Activated naive CD8-positive, alpha-beta T cell treated with anti-CD3 and anti-CD28 coated beads for 36 hours (primary cell): ENCODE results near the gene SEMA4A. TPM values are rescaled to one million over a fixed set of nuclear protein-coding genes. Genes with fewer than 3 reads are reported as not detected.
"Not testable (repeated sequence)": the region's sequence is repeated elsewhere in the genome, so short reads cannot be mapped to it uniquely, and the experiment has no call there.

Experiments used
- DNase-seq: peaks from one replicate; pipeline ENCODE4 v3.0.0; 2021
- H3K27ac Mint-ChIP-seq: one replicate; pipeline ENCODE4 v1.8.0; 2022; ENCODE audit warnings: mild to moderate bottlenecking, moderate library complexity, mixed read lengths
- H3K27me3 Mint-ChIP-seq: one replicate; pipeline ENCODE4 v1.8.0; 2022; ENCODE audit warnings: mild to moderate bottlenecking, mixed read lengths
- H3K36me3 Mint-ChIP-seq: one replicate; pipeline ENCODE4 v1.8.0; 2021; ENCODE audit warnings: mild to moderate bottlenecking, mixed read lengths
- H3K4me1 Mint-ChIP-seq: one replicate; pipeline ENCODE4 v1.8.0; 2021; ENCODE audit warnings: mixed read lengths
- H3K4me3 Mint-ChIP-seq: one replicate; pipeline ENCODE4 v1.8.0; 2022; ENCODE audit warnings: mild to moderate bottlenecking, moderate library complexity, mixed read lengths
- H3K9me3 Mint-ChIP-seq: one replicate; pipeline ENCODE4 v1.8.0; 2022; ENCODE audit warnings: mixed read lengths
- total RNA-seq, 2 experiments: library from RNA; stranded (reverse); gene quantifications; one replicate each; pipeline ENCODE4 v1.2.3, GENCODE V29; 2021

Gene SEMA4A
- total RNA-seq, 2 experiments from 2014 or later: 13.2 to 16.1 TPM

DNA sequence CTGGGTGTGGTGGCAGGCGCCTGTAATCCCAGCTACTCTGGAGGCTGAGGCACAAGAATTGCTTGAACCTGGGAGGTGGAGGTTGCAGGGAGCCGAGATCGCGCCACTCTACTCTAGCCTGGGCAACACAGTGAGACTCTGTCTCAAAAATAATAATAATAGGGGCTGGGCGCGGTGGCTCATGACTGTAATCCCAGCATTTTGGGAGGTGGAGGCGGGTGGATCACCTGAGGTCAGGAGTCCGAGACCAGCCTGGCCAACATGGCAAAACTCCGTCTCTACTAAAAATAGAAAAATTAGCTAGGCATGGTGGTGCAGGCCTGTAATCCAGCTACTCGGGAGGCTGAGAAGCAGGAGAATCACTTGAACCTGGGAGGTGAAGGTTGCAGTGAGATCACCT lies 27.8 kb upstream of the SEMA4A start:
- not testable (repeated sequence) for H3K36me3 Mint-ChIP-seq, DNase-seq, H3K4me3 Mint-ChIP-seq, H3K27ac Mint-ChIP-seq, H3K9me3 Mint-ChIP-seq, H3K27me3 Mint-ChIP-seq
- H3K4me1 Mint-ChIP-seq: peaks cover 69% of the 10 kb centered on the region

DNA sequence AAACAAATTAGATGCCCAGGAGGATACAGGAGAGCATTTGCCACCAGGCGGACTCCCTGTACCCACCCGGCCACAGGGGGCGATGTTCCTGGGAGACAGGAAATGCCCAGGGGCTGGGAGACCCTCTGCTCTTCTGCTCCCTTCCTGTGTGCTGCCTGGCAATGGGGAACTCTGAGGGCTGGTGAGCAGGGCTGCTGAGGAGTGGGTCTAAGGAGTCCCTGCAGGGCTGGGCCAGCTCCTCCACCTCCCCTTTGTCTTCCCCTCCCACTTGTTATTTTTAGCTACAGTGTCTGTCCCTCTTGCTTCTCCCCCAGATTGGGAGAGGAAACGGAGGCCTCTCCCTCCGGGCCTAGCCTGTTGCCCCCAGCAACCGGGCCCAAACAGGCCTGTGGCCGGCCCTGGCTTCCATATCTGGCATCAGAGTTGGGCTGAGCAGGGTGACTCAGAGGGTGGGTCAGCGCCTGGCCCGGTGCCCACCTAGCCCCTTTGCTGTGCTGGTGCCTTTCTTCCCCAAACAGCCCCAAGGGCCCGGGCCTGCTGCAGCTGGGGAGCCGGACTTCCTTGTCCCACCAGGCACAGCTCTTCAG lies 27.2 kb upstream of the SEMA4A start:
- Mint-ChIP-seq H3K4me1 (peaks cover 68% of the 10 kb centered on the region), H3K9me3 (no peaks in the 10 kb centered on the region), H3K36me3 (peaks cover 2% of the 10 kb centered on the region), H3K27me3 (peaks cover 8% of the 10 kb centered on the region), H3K27ac (peak overlapping the region; percentile 80), H3K4me3 (peak overlapping the region; percentile 45)
- DNase-seq: peak; percentile 80

DNA sequence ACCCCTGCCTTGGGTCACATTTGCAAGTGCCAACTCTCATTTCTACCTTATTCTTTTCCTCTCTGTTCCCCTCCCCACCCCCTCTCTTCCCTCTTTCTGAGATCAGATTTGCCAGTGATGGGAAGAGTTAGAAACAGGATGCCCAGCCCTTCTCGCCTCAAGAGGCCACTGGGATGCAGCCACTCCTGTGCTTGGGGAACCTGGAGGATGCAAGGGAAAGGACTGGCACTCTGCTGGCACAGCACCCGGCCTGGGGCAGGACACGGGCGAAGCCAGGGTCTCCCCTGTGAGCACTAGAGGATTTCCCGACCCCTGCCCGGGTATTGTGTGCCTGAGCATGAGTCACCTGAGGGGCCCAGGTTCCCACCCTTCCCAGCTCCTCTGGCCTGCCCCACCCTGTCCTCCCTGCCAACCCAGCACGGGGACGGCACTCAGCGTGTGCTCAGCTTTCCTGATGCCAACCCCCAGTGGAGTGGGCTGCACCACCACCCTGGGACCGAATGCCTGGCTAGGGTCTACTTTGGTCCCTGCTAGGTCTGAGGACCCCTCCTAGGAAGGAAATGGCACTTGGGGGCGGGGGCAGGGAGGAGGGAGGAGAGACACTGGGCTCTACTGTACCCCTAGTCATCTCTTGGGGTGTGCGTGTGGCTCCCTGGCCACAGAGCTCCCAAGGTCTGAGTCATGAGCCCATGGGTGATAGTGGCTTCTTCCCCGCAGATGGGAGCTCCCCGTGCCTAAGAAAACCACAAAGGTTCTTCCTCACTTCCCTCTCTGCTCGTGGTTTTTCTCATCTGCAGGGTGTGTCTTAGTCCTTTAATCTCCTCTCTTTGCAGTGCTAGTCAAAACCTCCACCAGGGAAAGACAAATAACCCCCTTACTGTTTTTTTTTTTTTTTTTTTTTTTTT lies 26.5 kb upstream of the SEMA4A start:
- Mint-ChIP-seq H3K36me3 (peaks cover 4% of the 10 kb centered on the region), H3K27me3 (peaks cover 8% of the 10 kb centered on the region)
- DNase-seq: peak; percentile 87

DNA sequence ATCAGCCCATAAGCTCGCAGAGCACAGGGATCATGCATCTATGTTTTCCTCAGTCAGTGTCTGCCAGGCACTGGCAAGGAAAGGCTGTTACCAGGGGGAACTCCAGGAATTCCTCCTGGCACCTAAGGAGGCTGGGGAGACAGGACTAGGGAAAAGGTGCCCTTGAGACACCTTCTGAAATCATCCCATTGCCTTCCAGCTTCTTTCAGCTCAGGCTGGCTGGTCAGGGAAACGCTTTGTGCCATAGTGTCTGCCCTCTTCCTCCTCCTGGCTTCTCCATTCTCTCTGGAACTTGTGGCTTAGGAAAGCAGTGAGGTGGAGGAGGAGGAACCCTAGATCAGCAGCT lies 25.1 kb upstream of the SEMA4A start:
- Mint-ChIP-seq H3K4me3 (no peak overlapping the region), H3K27ac (peak overlapping the region; percentile 8), H3K4me1 (peaks cover 64% of the 10 kb centered on the region), H3K27me3 (peaks cover 3% of the 10 kb centered on the region), H3K36me3 (peaks cover 3% of the 10 kb centered on the region), H3K9me3 (no peaks in the 10 kb centered on the region)
- DNase-seq: no peak

More for the DNA sequence above, 26.5 kb upstream of the SEMA4A start:
- peaks cover 68% of the 10 kb centered on the region for H3K4me1 Mint-ChIP-seq
- H3K27ac Mint-ChIP-seq: peak overlapping the region; percentile 80
- H3K9me3 Mint-ChIP-seq: no peaks in the 10 kb centered on the region
- H3K4me3 Mint-ChIP-seq: peak overlapping the region; percentile 45

DNA sequence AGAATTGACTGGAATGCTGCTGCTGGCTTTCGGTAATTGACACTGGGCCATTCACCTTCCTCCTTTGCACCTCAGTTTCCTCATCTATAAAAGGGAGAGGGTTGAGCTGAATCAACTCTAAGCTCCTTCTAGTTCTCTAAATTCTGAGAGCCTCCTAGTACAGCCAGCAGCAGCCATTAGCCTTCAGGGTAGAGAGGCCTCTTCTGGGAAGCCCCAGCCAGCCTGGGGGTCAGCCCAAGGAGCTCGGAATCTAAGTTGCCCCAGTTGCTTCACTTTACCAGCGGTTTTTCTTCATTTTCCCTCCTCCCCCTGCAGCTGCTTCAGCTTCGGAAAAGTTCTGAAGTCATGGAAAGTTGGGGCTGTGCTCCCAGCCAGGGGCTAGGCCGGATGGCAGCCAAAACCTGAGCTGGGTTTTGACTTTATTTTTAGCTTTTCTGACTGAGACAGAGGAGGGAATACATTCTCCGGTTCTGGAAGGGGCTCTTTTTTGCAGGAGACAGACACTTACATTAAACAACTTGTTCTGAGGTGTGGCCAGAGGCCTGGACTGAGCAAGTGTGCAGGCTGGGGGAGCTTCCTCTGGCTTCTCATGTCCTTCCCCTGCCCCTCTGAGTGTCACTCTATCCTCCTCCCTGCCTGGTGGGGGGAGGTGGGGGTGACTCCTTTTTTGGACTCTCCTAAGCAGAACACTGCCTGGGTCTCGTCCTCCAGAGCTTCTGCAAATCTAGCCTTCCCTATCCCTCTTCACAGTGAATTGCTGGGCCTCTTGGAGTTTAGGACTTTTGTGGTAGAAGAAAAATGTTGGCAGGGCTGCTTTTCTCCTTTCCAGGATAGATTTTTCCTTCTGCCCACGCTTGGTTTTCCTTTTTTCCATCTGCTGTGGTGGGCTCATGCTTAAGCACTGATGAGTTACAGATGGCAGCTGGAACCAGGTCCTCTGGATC lies 24.5 kb upstream of the SEMA4A start:
- peaks cover 3% of the 10 kb centered on the region for H3K36me3 Mint-ChIP-seq
- H3K27me3 Mint-ChIP-seq: peaks cover 3% of the 10 kb centered on the region
- H3K9me3 Mint-ChIP-seq: no peaks in the 10 kb centered on the region
- no peak overlapping the region for H3K4me3 Mint-ChIP-seq
- no peak for DNase-seq
- H3K4me1 Mint-ChIP-seq: peaks cover 58% of the 10 kb centered on the region
- H3K27ac Mint-ChIP-seq: peak overlapping the region; percentile 8

DNA sequence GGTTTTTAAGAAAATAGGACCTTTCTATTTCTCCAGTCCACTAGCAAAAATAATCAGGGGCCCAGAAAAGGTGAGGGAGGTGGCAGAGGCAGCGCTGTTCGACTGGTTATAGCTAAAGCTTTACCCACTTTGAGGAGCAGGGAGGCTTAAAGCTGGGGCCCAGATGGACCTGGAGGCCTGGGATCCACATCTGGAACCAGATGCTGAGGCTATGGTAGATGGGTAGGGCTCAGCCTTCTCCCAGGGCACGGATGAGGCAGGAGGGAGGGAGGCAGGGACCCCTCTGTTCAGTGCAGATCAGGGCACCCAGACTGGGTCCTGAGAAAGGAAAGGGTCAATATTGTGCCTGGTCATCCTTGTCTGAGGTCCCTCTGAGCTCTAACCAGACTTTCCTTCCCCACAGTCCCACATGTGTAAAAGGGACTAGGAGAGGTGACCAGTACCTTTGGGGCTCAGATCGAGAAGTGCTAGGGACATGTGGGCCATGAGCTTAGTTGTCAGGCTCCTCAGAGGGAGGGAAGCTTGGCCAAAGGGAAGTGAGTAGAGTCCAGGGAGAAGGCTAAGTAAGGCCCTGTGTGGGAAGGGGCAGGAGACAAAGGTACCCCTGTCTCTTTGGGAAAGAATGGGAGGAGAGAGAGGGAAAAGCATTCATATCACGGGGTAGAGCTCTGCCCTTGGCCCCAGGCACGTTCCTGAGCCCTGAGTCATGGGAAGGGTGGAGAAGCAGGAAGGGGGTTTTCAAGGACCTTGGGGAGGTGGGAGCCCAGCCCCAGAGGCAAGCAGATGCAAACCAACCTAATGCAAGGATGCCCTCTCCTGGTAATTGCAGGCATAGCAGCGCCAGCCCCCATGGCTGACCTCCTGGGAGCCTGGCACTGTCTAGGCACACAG lies 23.5 kb upstream of the SEMA4A start:
- no peaks in the 10 kb centered on the region for H3K9me3 Mint-ChIP-seq
- H3K27me3 Mint-ChIP-seq: peaks cover 3% of the 10 kb centered on the region
- H3K36me3 Mint-ChIP-seq: peaks cover 7% of the 10 kb centered on the region
- peak overlapping the region; percentile 27 for H3K27ac Mint-ChIP-seq
- peak; percentile 75 for DNase-seq
- no peak overlapping the region for H3K4me3 Mint-ChIP-seq
- peaks cover 48% of the 10 kb centered on the region for H3K4me1 Mint-ChIP-seq

DNA sequence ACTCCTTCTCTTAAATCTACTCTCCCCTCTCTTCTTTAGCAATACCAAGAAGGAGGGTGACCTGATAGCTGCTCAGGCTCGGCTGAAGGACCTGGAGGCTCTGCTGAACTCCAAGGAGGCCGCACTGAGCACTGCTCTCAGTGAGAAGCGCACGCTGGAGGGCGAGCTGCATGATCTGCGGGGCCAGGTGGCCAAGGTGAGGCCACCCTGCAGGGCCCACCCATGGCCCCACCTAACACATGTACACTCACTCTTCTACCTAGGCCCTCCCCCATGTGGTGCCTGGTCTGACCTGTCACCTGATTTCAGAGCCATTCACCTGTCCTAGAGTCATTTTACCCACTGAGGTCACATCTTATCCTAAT lies 22.8 kb upstream of the SEMA4A start:
- DNase-seq: no peak
- Mint-ChIP-seq H3K27me3 (peaks cover 3% of the 10 kb centered on the region), H3K27ac (no peak overlapping the region), H3K4me1 (peaks cover 41% of the 10 kb centered on the region), H3K9me3 (no peaks in the 10 kb centered on the region), H3K4me3 (no peak overlapping the region), H3K36me3 (peaks cover 7% of the 10 kb centered on the region)

DNA sequence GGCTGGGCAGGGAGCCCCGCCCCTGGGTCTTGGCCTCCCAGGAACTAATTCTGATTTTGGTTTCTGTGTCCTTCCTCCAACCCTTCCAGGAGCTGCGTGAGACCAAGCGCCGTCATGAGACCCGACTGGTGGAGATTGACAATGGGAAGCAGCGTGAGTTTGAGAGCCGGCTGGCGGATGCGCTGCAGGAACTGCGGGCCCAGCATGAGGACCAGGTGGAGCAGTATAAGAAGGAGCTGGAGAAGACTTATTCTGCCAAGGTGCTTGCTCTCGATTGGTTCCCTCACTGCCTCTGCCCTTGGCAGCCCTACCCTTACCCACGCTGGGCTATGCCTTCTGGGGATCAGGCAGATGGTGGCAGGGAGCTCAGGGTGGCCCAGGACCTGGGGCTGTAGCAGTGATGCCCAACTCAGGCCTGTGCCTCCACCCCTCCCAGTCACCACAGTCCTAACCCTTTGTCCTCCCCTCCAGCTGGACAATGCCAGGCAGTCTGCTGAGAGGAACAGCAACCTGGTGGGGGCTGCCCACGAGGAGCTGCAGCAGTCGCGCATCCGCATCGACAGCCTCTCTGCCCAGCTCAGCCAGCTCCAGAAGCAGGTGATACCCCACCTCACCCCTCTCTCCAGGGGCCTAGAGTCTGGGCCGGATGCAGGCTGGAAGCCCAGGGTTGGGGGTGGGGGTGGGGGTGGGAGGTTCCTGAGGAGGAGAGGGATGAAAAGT lies 18.5 kb upstream of the SEMA4A start:
- H3K9me3 Mint-ChIP-seq: no peaks in the 10 kb centered on the region
- DNase-seq: no peak
- no peak overlapping the region for H3K27ac Mint-ChIP-seq
- peaks cover 19% of the 10 kb centered on the region for H3K36me3 Mint-ChIP-seq
- peaks cover 4% of the 10 kb centered on the region for H3K4me1 Mint-ChIP-seq
- H3K27me3 Mint-ChIP-seq: no peaks in the 10 kb centered on the region
- no peak overlapping the region for H3K4me3 Mint-ChIP-seq

DNA sequence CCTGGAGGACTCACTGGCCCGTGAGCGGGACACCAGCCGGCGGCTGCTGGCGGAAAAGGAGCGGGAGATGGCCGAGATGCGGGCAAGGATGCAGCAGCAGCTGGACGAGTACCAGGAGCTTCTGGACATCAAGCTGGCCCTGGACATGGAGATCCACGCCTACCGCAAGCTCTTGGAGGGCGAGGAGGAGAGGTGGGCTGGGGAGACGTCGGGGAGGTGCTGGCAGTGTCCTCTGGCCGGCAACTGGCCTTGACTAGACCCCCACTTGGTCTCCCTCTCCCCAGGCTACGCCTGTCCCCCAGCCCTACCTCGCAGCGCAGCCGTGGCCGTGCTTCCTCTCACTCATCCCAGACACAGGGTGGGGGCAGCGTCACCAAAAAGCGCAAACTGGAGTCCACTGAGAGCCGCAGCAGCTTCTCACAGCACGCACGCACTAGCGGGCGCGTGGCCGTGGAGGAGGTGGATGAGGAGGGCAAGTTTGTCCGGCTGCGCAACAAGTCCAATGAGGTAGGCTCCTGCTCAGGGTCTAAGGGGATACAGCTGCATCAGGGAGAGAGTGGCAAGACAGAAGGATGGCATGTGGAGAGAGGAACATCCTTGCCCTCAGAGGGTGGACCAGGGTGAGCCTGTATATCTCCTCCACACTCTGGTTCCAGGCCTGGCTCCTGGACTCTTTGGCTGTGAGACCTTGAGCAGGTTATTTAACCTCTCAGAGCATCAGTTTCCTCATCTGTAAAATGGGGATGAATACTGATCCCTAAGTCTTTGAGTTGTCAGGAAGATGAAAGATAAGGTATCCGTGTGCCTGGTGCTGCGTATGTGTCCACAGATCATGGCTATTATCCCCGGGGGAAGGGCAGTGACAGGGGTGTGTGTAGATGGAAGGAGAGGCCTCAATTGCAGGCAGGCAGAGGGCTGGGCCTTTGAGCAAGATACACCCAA lies 17.2 kb upstream of the SEMA4A start:
- Mint-ChIP-seq H3K4me1 (no peaks in the 10 kb centered on the region), H3K9me3 (no peaks in the 10 kb centered on the region), H3K27ac (no peak overlapping the region), H3K4me3 (no peak overlapping the region), H3K36me3 (peaks cover 19% of the 10 kb centered on the region), H3K27me3 (no peaks in the 10 kb centered on the region)
- DNase-seq: no peak

DNA sequence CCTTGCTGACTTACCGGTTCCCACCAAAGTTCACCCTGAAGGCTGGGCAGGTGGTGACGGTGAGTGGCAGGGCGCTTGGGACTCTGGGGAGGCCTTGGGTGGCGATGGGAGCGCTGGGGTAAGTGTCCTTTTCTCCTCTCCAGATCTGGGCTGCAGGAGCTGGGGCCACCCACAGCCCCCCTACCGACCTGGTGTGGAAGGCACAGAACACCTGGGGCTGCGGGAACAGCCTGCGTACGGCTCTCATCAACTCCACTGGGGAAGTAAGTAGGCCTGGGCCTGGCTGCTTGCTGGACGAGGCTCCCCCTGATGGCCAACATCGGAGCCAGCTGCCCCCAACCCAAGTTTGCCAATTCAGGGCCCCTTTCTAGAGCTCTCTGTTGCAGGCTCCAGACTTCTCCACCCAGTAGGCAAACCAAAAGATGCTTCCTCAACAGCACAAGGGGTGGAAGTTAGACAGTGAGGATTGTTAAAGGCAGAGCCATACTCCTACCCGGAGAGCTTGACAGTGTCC lies 16.4 kb upstream of the SEMA4A start:
- Mint-ChIP-seq H3K9me3 (no peaks in the 10 kb centered on the region), H3K4me1 (no peaks in the 10 kb centered on the region), H3K27me3 (no peaks in the 10 kb centered on the region), H3K27ac (no peak overlapping the region), H3K4me3 (no peak overlapping the region), H3K36me3 (peaks cover 16% of the 10 kb centered on the region)
- no peak for DNase-seq

DNA sequence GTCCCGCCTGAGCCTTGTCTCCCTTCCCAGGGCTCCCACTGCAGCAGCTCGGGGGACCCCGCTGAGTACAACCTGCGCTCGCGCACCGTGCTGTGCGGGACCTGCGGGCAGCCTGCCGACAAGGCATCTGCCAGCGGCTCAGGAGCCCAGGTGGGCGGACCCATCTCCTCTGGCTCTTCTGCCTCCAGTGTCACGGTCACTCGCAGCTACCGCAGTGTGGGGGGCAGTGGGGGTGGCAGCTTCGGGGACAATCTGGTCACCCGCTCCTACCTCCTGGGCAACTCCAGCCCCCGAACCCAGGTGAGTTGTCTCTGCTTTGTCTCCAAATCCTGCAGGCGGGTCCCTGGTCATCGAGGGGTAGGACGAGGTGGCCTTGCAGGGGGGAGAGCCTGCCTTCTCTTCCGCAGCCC lies 14.9 kb upstream of the SEMA4A start:
- H3K27me3 Mint-ChIP-seq: no peaks in the 10 kb centered on the region
- no peak overlapping the region for H3K4me3 Mint-ChIP-seq
- no peak overlapping the region for H3K27ac Mint-ChIP-seq
- peaks cover 16% of the 10 kb centered on the region for H3K36me3 Mint-ChIP-seq
- no peak for DNase-seq
- H3K9me3 Mint-ChIP-seq: no peaks in the 10 kb centered on the region
- no peaks in the 10 kb centered on the region for H3K4me1 Mint-ChIP-seq

DNA sequence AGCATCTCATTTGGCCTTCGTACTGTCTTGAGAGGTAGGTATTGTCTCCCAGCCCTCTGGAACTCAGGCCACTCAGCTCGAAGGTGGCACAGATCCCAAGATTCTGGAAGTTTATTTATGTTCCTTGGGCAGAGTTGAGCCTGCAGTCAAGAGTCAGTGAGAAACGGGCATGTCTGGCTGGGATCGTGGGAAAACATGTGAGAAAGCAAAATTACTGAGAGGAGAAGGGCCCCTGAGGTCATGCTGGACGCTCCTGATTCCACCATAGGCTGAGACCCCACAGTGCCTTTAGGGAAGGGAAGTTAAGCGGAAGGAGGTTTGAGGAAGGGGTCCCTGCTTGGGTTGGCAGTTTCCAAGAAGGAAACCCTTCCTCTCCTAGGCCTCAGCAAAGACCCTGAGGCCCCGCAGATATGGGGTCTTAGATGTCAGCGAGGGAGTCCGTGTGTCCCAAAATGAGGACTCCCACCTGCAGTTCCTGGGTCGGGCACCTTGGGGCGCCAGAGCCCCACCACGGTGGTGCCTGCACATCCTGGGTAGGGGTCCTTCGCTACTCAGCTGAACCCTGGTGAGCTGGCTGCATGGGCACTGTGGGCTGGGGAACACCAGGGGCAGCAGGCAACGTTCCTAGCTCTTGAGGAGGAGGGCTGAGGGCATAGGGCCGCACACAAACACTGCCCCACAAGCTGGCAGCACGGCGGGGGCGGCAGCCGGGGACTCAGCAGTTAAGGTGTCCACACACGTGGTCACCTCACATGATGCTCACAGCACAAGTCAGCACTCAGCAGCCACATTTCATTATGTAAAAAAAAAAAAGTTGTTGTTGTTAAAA lies 12.3 kb upstream of the SEMA4A start:
- H3K4me3 Mint-ChIP-seq: no peak overlapping the region
- H3K27me3 Mint-ChIP-seq: no peaks in the 10 kb centered on the region
- H3K9me3 Mint-ChIP-seq: no peaks in the 10 kb centered on the region
- DNase-seq: peak; percentile 48
- H3K27ac Mint-ChIP-seq: no peak overlapping the region
- peaks cover 7% of the 10 kb centered on the region for H3K4me1 Mint-ChIP-seq
- H3K36me3 Mint-ChIP-seq: peaks cover 12% of the 10 kb centered on the region
